PC-3 (cell line): ENCODE results near the gene SSX5. TPM values are rescaled to one million over a fixed set of nuclear protein-coding genes. Genes with fewer than 3 reads are reported as not detected.

ENCODE experiments used
- ATAC-seq: fragments of 200-7000 bp; cut with Tn5 transposase; 2 replicates; pipeline ENCODE4 v1.9.1; 2020; ENCODE audit warnings: mild to moderate bottlenecking, moderate library complexity
- BruUV-seq: library from RNA; stranded (reverse); fragments of 400-500 nt; replicated peaks from 2 replicates; lab custom pipeline; 2021; lab: Mats Ljungman, UMichigan
- CTCF ChIA-PET: fragments of 300-600 bp; sonication (Branson Sonifier 250); formaldehyde crosslinking; loops from one replicate; lab custom pipeline; 2022; ENCODE audit warnings: antibody characterized with exemption; lab: Charles Lee
- POLR2A ChIA-PET: fragments of 300-600 bp; sonication (Branson Sonifier 250); formaldehyde crosslinking; loops from one replicate; lab custom pipeline; 2022; ENCODE audit warnings: antibody characterized with exemption; ENCODE audit not compliant: unreplicated experiment; lab: Charles Lee
- DNase-seq: peaks from one replicate; pipeline ENCODE4 v3.0.0-alpha.2; 2015
- H2AFZ ChIP-seq: fragments of 300-600 bp; sonication (generic); 2 replicates; pipeline ENCODE4 v1.6.0; 2016; ENCODE audit warnings: antibody characterized with exemption, low read length
- H3F3A ChIP-seq: fragments of 300-600 bp; sonication (generic); one replicate; pipeline ENCODE4 v1.6.0; 2017; ENCODE audit warnings: antibody characterized with exemption, low read length, control low read depth, mild to moderate bottlenecking; ENCODE audit not compliant: unreplicated experiment
- H3K27ac ChIP-seq: fragments of 300-600 bp; sonication (generic); 2 replicates; pipeline ENCODE4 v1.5.1; 2016; ENCODE audit warnings: mild to moderate bottlenecking, low read length
- H3K27me3 ChIP-seq: fragments of 300-600 bp; sonication (generic); 2 replicates; pipeline ENCODE4 v1.6.1; 2016; ENCODE audit warnings: low read length, mixed read lengths
- H3K36me3 ChIP-seq: fragments of 300-600 bp; sonication (generic); 2 replicates; pipeline ENCODE4 v1.6.1; 2016; ENCODE audit warnings: low read depth, mixed run types, low read length, mixed read lengths
- H3K4me1 ChIP-seq: fragments of 300-600 bp; sonication (generic); 2 replicates; pipeline ENCODE4 v1.5.1; 2016; ENCODE audit warnings: low read length; ENCODE audit not compliant: insufficient read depth
- H3K4me2 ChIP-seq: fragments of 300-600 bp; sonication (generic); 2 replicates; pipeline ENCODE4 v1.6.0; 2016; ENCODE audit warnings: low read length
- H3K4me3 ChIP-seq: fragments of 300-600 bp; sonication (generic); 2 replicates; pipeline ENCODE4 v1.5.1; 2016; ENCODE audit warnings: mild to moderate bottlenecking, low read length, mixed read lengths
- H3K79me2 ChIP-seq: fragments of 300-600 bp; sonication (generic); 2 replicates; pipeline ENCODE4 v1.6.1; 2017; ENCODE audit warnings: low read length, mixed read lengths
- H3K9ac ChIP-seq: fragments of 300-600 bp; sonication (generic); 2 replicates; pipeline ENCODE4 v1.6.0; 2016; ENCODE audit warnings: mild to moderate bottlenecking, low read length
- H3K9me2 ChIP-seq: fragments of 300-600 bp; sonication (generic); replicated peaks from 2 replicates; pipeline ENCODE4 v1.6.1; 2016; ENCODE audit warnings: mixed run types, low read length, mixed read lengths
- H3K9me3 ChIP-seq: fragments of 300-600 bp; sonication (generic); 2 replicates; pipeline ENCODE4 v1.6.1; 2016; ENCODE audit warnings: low read length, mixed read lengths
- H4K20me1 ChIP-seq: fragments of 300-600 bp; sonication (generic); 2 replicates; pipeline ENCODE4 v1.6.1; 2016; ENCODE audit warnings: low read length, mixed read lengths
- EZH2 ChIP-seq: fragments of 300-600 bp; sonication (generic); IDR thresholded peaks from one replicate; pipeline ENCODE4 v1.6.1; 2017; ENCODE audit warnings: antibody characterized with exemption, mild to moderate bottlenecking, low read length; ENCODE audit not compliant: unreplicated experiment
- EZH2phosphoT487 ChIP-seq: fragments of 300-600 bp; sonication (generic); IDR thresholded peaks from 2 replicates; pipeline ENCODE4 v1.6.1; 2018; ENCODE audit warnings: mild to moderate bottlenecking, antibody characterized with exemption, low read length, borderline replicate concordance
- intact Hi-C: fragments of 100-400 bp; cut with micrococcal nuclease; formaldehyde crosslinking; loops from 2 replicates; pipeline ENCODE4 v1.9.0; 2023
- total RNA-seq: library from RNA; depleted of rRNA; stranded (reverse); fragments of >200 nt; gene quantifications from 2 replicates; pipeline ENCODE4 v1.2.3, GENCODE V29; 2014
- TF ChIP-seq, protein P1 (sequence below): fragments of 300-600 bp; sonication (generic); conservative IDR thresholded peaks from 2 replicates; pipeline ENCODE4 v1.5.1; 2017; ENCODE audit warnings: antibody characterized with exemption, low read depth, mild to moderate bottlenecking, low read length

SSX5 gene
- total RNA-seq, 1 experiment from 2014 or later: not detected

DNA sequence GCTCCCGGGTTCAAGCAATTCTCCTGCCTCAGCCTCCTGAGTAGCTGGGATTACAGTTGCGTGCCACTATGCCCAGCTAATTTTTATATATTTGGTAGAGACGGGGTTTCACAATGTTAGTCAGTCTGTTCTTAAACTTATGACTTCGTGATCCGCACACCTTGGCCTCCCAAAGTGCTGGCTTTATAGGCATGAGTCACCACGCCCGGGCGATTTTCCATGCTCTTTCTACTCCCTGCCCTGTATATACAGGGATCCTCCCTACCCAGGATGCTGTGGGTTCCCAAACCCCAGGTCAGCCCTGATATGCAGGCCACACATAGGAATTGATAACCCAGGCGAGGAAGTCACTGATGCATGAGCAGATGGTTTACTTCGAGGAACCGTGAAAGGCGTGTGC, 31.4 kb downstream of the SSX5 start:
- peak; percentile 90 for DNase-seq
- no peaks in the 10 kb centered on the region for H4K20me1 ChIP-seq
- H2AFZ ChIP-seq: no peak overlapping the region
- H3K4me2 ChIP-seq: peak overlapping the region; percentile 59
- no peaks in the 10 kb centered on the region for H3K27me3 ChIP-seq
- peaks cover 17% of the 10 kb centered on the region for H3K4me1 ChIP-seq
- no TSS peak for BruUV-seq
- intact Hi-C loops: loop anchor here (1.0 kb wide), 1 partner anchor 79 kb away; no protein-coding TSS in a partner anchor
- H3K4me3 ChIP-seq: no peak overlapping the region
- CTCF ChIA-PET: no interaction called here
- H3K36me3 ChIP-seq: no peaks in the 10 kb centered on the region
- ATAC-seq: peak; percentile 99
- TF ChIP-seq, protein P1, sequence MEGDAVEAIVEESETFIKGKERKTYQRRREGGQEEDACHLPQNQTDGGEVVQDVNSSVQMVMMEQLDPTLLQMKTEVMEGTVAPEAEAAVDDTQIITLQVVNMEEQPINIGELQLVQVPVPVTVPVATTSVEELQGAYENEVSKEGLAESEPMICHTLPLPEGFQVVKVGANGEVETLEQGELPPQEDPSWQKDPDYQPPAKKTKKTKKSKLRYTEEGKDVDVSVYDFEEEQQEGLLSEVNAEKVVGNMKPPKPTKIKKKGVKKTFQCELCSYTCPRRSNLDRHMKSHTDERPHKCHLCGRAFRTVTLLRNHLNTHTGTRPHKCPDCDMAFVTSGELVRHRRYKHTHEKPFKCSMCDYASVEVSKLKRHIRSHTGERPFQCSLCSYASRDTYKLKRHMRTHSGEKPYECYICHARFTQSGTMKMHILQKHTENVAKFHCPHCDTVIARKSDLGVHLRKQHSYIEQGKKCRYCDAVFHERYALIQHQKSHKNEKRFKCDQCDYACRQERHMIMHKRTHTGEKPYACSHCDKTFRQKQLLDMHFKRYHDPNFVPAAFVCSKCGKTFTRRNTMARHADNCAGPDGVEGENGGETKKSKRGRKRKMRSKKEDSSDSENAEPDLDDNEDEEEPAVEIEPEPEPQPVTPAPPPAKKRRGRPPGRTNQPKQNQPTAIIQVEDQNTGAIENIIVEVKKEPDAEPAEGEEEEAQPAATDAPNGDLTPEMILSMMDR: no peak
- TF ChIP-seq EZH2phosphoT487: no peak
- H3K9ac ChIP-seq: peak overlapping the region; percentile 66
- POLR2A ChIA-PET: no interaction called here
- H3F3A ChIP-seq: no peaks in the 10 kb centered on the region
- peak overlapping the region; percentile 90 for H3K27ac ChIP-seq
- no peaks in the 10 kb centered on the region for H3K9me2 ChIP-seq
- H3K79me2 ChIP-seq: no peaks in the 10 kb centered on the region
- no peaks in the 10 kb centered on the region for H3K9me3 ChIP-seq

DNA sequence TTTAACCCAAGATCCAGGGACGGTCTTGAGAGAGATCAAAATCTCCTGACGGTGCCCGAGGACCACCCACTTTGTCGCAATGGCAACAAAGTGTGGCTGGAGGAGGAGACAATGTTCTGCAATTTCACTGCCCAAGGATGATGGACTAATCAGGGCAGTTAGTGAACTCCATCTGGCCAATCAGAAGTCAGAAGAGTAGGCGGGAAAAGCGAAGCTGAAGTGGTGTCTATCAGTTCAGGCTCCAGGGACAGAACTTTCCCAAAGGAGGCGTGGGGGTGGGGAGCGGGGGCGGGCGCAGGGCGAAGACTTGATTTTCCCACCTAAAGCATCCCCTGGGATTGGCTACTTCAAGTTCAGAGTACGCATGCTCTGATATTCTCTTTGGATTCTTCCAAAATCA, 40.6 kb downstream of the SSX5 start:
- BruUV-seq: no TSS peak
- DNase-seq (no peak), ATAC-seq (no peak)
- no peaks in the 10 kb centered on the region for H3K27me3 ChIP-seq
- POLR2A ChIA-PET: no interaction called here
- H3K4me3 ChIP-seq: no peak overlapping the region
- no peaks in the 10 kb centered on the region for H3F3A ChIP-seq
- no peaks in the 10 kb centered on the region for H3K9me3 ChIP-seq
- H3K4me1 ChIP-seq: no peaks in the 10 kb centered on the region
- H3K9ac ChIP-seq: no peak overlapping the region
- CTCF ChIA-PET: no interaction called here
- no peaks in the 10 kb centered on the region for H3K9me2 ChIP-seq
- intact Hi-C loops: no loop called here
- TF ChIP-seq EZH2phosphoT487: no peak
- TF ChIP-seq EZH2: no peak
- TF ChIP-seq, protein P1: no peak
- H4K20me1 ChIP-seq: no peaks in the 10 kb centered on the region
- no peak overlapping the region for H3K4me2 ChIP-seq
- no peaks in the 10 kb centered on the region for H3K36me3 ChIP-seq
- no peak overlapping the region for H3K27ac ChIP-seq
- H3K79me2 ChIP-seq: no peaks in the 10 kb centered on the region
- no peak overlapping the region for H2AFZ ChIP-seq

DNA sequence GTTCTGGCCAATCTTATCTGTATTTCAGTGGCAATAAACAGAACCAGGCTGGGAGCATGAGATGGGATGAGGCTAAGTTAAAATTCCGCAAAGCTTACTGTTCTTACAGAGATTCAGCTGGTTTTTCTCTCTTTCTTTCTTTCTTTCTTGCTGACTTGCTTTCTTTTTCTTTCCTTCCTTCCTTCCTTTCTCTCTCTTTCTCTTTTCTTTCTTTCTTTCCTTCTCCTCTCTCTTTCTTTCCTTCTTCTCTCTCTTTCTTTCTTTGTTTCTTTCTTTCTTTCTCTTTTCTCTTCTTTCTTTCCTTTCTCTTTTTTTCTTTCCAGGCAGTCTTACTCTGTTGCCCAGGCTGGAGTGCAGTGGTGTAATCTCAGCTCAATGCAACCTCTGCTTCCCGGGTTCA, 41.8 kb downstream of the SSX5 start:
- H3K9me3 ChIP-seq: no peaks in the 10 kb centered on the region
- H3K27me3 ChIP-seq: no peaks in the 10 kb centered on the region
- no peak for ATAC-seq
- H3K79me2 ChIP-seq: no peaks in the 10 kb centered on the region
- intact Hi-C loops: no loop called here
- H3F3A ChIP-seq: no peaks in the 10 kb centered on the region
- no peaks in the 10 kb centered on the region for H3K9me2 ChIP-seq
- no peak overlapping the region for H3K9ac ChIP-seq
- BruUV-seq: no TSS peak
- H2AFZ ChIP-seq: no peak overlapping the region
- H3K4me1 ChIP-seq: no peaks in the 10 kb centered on the region
- H4K20me1 ChIP-seq: no peaks in the 10 kb centered on the region
- DNase-seq: no peak
- CTCF ChIA-PET: no interaction called here
- POLR2A ChIA-PET: no interaction called here
- H3K27ac ChIP-seq: no peak overlapping the region
- H3K4me2 ChIP-seq: no peak overlapping the region
- no peak overlapping the region for H3K4me3 ChIP-seq
- no peaks in the 10 kb centered on the region for H3K36me3 ChIP-seq
- TF ChIP-seq, protein P1: no peak
- TF ChIP-seq EZH2phosphoT487 (no peak), EZH2 (no peak)
